H9 (cell line): ENCODE results near the gene PDCD4. TPM values are rescaled to one million over a fixed set of nuclear protein-coding genes. Genes with fewer than 3 reads are reported as not detected.

Experiments used
- DNase-seq: peaks from one replicate; pipeline ENCODE4 v3.0.0-alpha.2; 2017
- H2AFZ ChIP-seq: one replicate; pipeline ENCODE4 v1.6.1; 2013; ENCODE audit warnings: mild to moderate bottlenecking, low read length, control low read depth, moderate library complexity
- H2AK5ac ChIP-seq: 2 replicates; pipeline ENCODE4 v1.6.1; 2013; ENCODE audit warnings: low read length, control low read depth, mixed read lengths; ENCODE audit not compliant: insufficient read length
- H2BK120ac ChIP-seq: one replicate; pipeline ENCODE4 v1.6.1; 2013; ENCODE audit warnings: low read depth, mild to moderate bottlenecking, low read length, control low read depth, inconsistent platforms; ENCODE audit not compliant: poor library complexity, severe bottlenecking
- H2BK12ac ChIP-seq: 2 replicates; pipeline ENCODE4 v1.6.1; 2013; ENCODE audit warnings: low read length, control low read depth, mixed read lengths, low read depth; ENCODE audit not compliant: insufficient read length
- H2BK15ac ChIP-seq: 2 replicates; pipeline ENCODE4 v1.6.1; 2013; ENCODE audit warnings: low read depth, low read length, control low read depth
- H2BK20ac ChIP-seq: one replicate; pipeline ENCODE4 v1.6.1; 2013; ENCODE audit warnings: low read depth, mild to moderate bottlenecking, low read length, control low read depth, inconsistent platforms; ENCODE audit not compliant: poor library complexity, severe bottlenecking
- H2BK5ac ChIP-seq: 2 replicates; pipeline ENCODE4 v1.6.1; 2013; ENCODE audit warnings: low read length, control low read depth, mixed read lengths; ENCODE audit not compliant: insufficient read length
- H3K14ac ChIP-seq: 2 replicates; pipeline ENCODE4 v1.6.1; 2013; ENCODE audit warnings: low read length, control low read depth; ENCODE audit not compliant: insufficient read depth
- H3K18ac ChIP-seq: 2 replicates; pipeline ENCODE4 v1.6.1; 2013; ENCODE audit warnings: low read depth, mild to moderate bottlenecking, mixed read lengths, low read length, control low read depth; ENCODE audit not compliant: insufficient read length
- H3K23ac ChIP-seq: 2 replicates; pipeline ENCODE4 v1.6.1; 2013; ENCODE audit warnings: low read length, control low read depth, mixed read lengths, low read depth; ENCODE audit not compliant: insufficient read length
- H3K23me2 ChIP-seq: 2 replicates; pipeline ENCODE4 v1.6.1; 2013; ENCODE audit warnings: low read depth, mild to moderate bottlenecking, mixed read lengths, low read length, control low read depth; ENCODE audit not compliant: insufficient read length, poor library complexity, severe bottlenecking
- H3K27ac ChIP-seq: 2 replicates; pipeline ENCODE4 v1.5.1; 2013; ENCODE audit warnings: low read length, control low read depth, mixed read lengths, low read depth; ENCODE audit not compliant: insufficient read length
- H3K27me3 ChIP-seq: 2 replicates; pipeline ENCODE4 v1.6.1; 2013; ENCODE audit warnings: low read length, control low read depth, inconsistent platforms; ENCODE audit not compliant: insufficient read depth
- H3K4ac ChIP-seq: 2 replicates; pipeline ENCODE4 v1.6.1; 2013; ENCODE audit warnings: low read depth, mild to moderate bottlenecking, control low read depth, inconsistent platforms, low read length, moderate library complexity
- H3K4me1 ChIP-seq: 2 replicates; pipeline ENCODE4 v1.6.1; 2013; ENCODE audit warnings: low read length, control low read depth, inconsistent platforms; ENCODE audit not compliant: insufficient read depth
- H3K4me2 ChIP-seq: 2 replicates; pipeline ENCODE4 v1.6.1; 2013; ENCODE audit warnings: low read length, control low read depth, mixed read lengths; ENCODE audit not compliant: insufficient read length, insufficient read depth
- H3K56ac ChIP-seq: 2 replicates; pipeline ENCODE4 v1.6.1; 2013; ENCODE audit warnings: low read depth, mild to moderate bottlenecking, mixed read lengths, low read length, control low read depth; ENCODE audit not compliant: insufficient read length
- H3K79me1 ChIP-seq: 2 replicates; pipeline ENCODE4 v1.6.1; 2013; ENCODE audit warnings: low read depth, mild to moderate bottlenecking, moderate library complexity, low read length, control low read depth, inconsistent platforms; ENCODE audit not compliant: insufficient read depth, poor library complexity, severe bottlenecking
- H3K79me2 ChIP-seq: 2 replicates; pipeline ENCODE4 v1.6.1; 2013; ENCODE audit warnings: low read length, control low read depth, inconsistent platforms; ENCODE audit not compliant: insufficient read depth
- H3K9ac ChIP-seq: 2 replicates; pipeline ENCODE4 v1.6.1; 2013; ENCODE audit warnings: low read length, control low read depth, mixed read lengths; ENCODE audit not compliant: insufficient read length; ENCODE audit errors: extremely low read depth
- H3K9me3 ChIP-seq: one replicate; pipeline ENCODE4 v1.6.1; 2013; ENCODE audit warnings: low read depth, low read length, inconsistent platforms; ENCODE audit not compliant: control insufficient read depth
- H3T11ph ChIP-seq: one replicate; pipeline ENCODE4 v1.6.1; 2013; ENCODE audit warnings: mild to moderate bottlenecking, low read length, control low read depth, inconsistent platforms
- H4K20me1 ChIP-seq: one replicate; pipeline ENCODE4 v1.6.1; 2013; ENCODE audit not compliant: control insufficient read depth, insufficient read length, insufficient read depth
- H4K5ac ChIP-seq: 2 replicates; pipeline ENCODE4 v1.6.1; 2013; ENCODE audit warnings: low read depth, mild to moderate bottlenecking, mixed read lengths, low read length, control low read depth; ENCODE audit not compliant: insufficient read length
- H4K8ac ChIP-seq: replicated peaks from 2 replicates; pipeline ENCODE4 v1.6.1; 2013; ENCODE audit warnings: low read length, control low read depth, mixed read lengths, low read depth; ENCODE audit not compliant: insufficient read length
- H4K91ac ChIP-seq: 2 replicates; pipeline ENCODE4 v1.6.1; 2013; ENCODE audit warnings: low read depth, mild to moderate bottlenecking, moderate library complexity, mixed read lengths, low read length, control low read depth; ENCODE audit not compliant: insufficient read length
- H3K27ac Mint-ChIP-seq, 3 experiments: 2 replicates in 2 of 3; 3 replicates in 1 of 3; pipeline ENCODE4 v1.8.0; 2020 to 2021; ENCODE audit warnings: mixed read lengths in 3 of 3, mild to moderate bottlenecking in 1 of 3, moderate library complexity in 1 of 3
- H3K27me3 Mint-ChIP-seq: 2 replicates; pipeline ENCODE4 v1.8.0; 2021; ENCODE audit warnings: low read depth, mild to moderate bottlenecking, moderate library complexity, mixed read lengths
- H3K36me3 Mint-ChIP-seq, 3 experiments: 2 replicates in 2 of 3; 3 replicates in 1 of 3; pipeline ENCODE4 v1.8.0; 2020 to 2021; ENCODE audit warnings: low read depth in 3 of 3, mixed read lengths in 3 of 3; ENCODE audit not compliant: insufficient read depth in 1 of 3
- H3K4me1 Mint-ChIP-seq, 2 experiments: 2 replicates each; pipeline ENCODE4 v1.8.0; 2020; ENCODE audit warnings: mixed read lengths in 2 of 2
- H3K4me3 Mint-ChIP-seq, 2 experiments: 2 replicates in 1 of 2; 3 replicates in 1 of 2; pipeline ENCODE4 v1.8.0; 2020 to 2021; ENCODE audit warnings: mild to moderate bottlenecking in 2 of 2, mixed read lengths in 2 of 2, moderate library complexity in 1 of 2
- H3K9me3 Mint-ChIP-seq, 2 experiments: 2 replicates in 1 of 2; 3 replicates in 1 of 2; pipeline ENCODE4 v1.8.0; 2020; ENCODE audit warnings: mild to moderate bottlenecking in 2 of 2, mixed read lengths in 2 of 2, moderate library complexity in 1 of 2
- WGBS: extraction: QIAGEN DNeasy Blood & Tissue Kit; methylation state at CpG from one replicate; pipeline ENCODE4 v1.1.7; 2013; ENCODE audit warnings: missing lambda C conversion rate, low lambda C conversion rate, mixed read lengths; ENCODE audit not compliant: insufficient read length; ENCODE audit errors: extremely low coverage; 5-methylcytosine and 5-hydroxymethylcytosine counted together
- total RNA-seq: library from RNA; stranded (reverse); gene quantifications from 2 replicates; pipeline ENCODE4 v1.2.1, GENCODE V29; 2021
- TF ChIP-seq, protein P1 (sequence below): fragments of 200-600 bp; sonication (generic); conservative IDR thresholded peaks from 3 replicates; pipeline ENCODE4 v1.8.0; 2021; ENCODE audit warnings: antibody characterized with exemption, mild to moderate bottlenecking

Gene PDCD4
- total RNA-seq, 1 experiment from 2014 or later, result 29.3 TPM

- Mint-ChIP-seq H3K4me1 (peaks cover 4 to 11% of the 10 kb centered on the region in 2 experiments), H3K36me3 (no peaks in the 10 kb centered on the region), H3K27ac (no peak overlapping the region), H3K9me3 (0 out of 5 replicates have a peak, but pooled peaks cover 0 to 2% of the 10 kb centered on the region in 2 experiments), H3K4me3 (no peak overlapping the region; a peak in 1 of 5 replicates), H3K27me3 (peaks cover 2% of the 10 kb centered on the region; the same call in 1 of the 2 replicates)
- no CpG with 5 or more reads among the region's 1 CpG for WGBS
- H3T11ph ChIP-seq, result no peak overlapping the region
- H3K4me2 ChIP-seq, result no peak overlapping the region
- H2AK5ac ChIP-seq, result no peak overlapping the region
- no peak overlapping the region for H2BK20ac ChIP-seq
- H3K9me3 ChIP-seq, result no peaks in the 10 kb centered on the region
- H3K4ac ChIP-seq, result no peak overlapping the region
- no peak overlapping the region for H2BK15ac ChIP-seq
- no peak overlapping the region for H3K56ac ChIP-seq
- H3K9ac ChIP-seq, result no peak overlapping the region
- H3K18ac ChIP-seq, result no peak overlapping the region
- H3K79me2 ChIP-seq, result no peaks in the 10 kb centered on the region
- H3K27ac ChIP-seq, result no peak overlapping the region
- H2AFZ ChIP-seq, result no peak overlapping the region
- no peak overlapping the region for H3K14ac ChIP-seq
- no peaks in the 10 kb centered on the region for H3K4me1 ChIP-seq
- H3K23me2 ChIP-seq, result no peaks in the 10 kb centered on the region
- H3K79me1 ChIP-seq, result no peaks in the 10 kb centered on the region
- TF ChIP-seq, protein P1, sequence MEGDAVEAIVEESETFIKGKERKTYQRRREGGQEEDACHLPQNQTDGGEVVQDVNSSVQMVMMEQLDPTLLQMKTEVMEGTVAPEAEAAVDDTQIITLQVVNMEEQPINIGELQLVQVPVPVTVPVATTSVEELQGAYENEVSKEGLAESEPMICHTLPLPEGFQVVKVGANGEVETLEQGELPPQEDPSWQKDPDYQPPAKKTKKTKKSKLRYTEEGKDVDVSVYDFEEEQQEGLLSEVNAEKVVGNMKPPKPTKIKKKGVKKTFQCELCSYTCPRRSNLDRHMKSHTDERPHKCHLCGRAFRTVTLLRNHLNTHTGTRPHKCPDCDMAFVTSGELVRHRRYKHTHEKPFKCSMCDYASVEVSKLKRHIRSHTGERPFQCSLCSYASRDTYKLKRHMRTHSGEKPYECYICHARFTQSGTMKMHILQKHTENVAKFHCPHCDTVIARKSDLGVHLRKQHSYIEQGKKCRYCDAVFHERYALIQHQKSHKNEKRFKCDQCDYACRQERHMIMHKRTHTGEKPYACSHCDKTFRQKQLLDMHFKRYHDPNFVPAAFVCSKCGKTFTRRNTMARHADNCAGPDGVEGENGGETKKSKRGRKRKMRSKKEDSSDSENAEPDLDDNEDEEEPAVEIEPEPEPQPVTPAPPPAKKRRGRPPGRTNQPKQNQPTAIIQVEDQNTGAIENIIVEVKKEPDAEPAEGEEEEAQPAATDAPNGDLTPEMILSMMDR, result no peak
- H2BK120ac ChIP-seq, result no peak overlapping the region
- H4K5ac ChIP-seq, result no peak overlapping the region
- H4K20me1 ChIP-seq, result no peaks in the 10 kb centered on the region
- H3K23ac ChIP-seq, result no peak overlapping the region
- no peak for DNase-seq
- H4K8ac ChIP-seq, result no peak overlapping the region
- H3K27me3 ChIP-seq, result no peaks in the 10 kb centered on the region
- H2BK12ac ChIP-seq, result no peak overlapping the region
- H2BK5ac ChIP-seq, result no peak overlapping the region
- no peak overlapping the region for H4K91ac ChIP-seq
Observed at GRCh38 chr10:110859973-110860376, 11.8 kb upstream of the PDCD4 start.
